ENCODE results near the gene PFDN1. TPM values are rescaled to one million over a fixed set of nuclear protein-coding genes. Genes with fewer than 3 reads are reported as not detected.

The PFDN1 gene
- total RNA-seq, 1 donor: 60.2 TPM

- no peak overlapping the region for H3K4me3 ChIP-seq (ENCODE audit: low read depth, low read length)
- TF ChIP-seq CTCF (IDR thresholded peaks at IDR 0.05; ENCODE audit: insufficient read depth, low read length): no peak
- DNase-seq (ENCODE audit: low read depth): no peak
Measured at GRCh38 chr5:140339636-140340035, 36.7 kb upstream of the PFDN1 start.

- H3K4me3 ChIP-seq (ENCODE audit: low read depth, low read length): no peak overlapping the region
- no peak for DNase-seq (ENCODE audit: low read depth)
- no peak for TF ChIP-seq CTCF (IDR thresholded peaks at IDR 0.05; ENCODE audit: insufficient read depth, low read length)
Measured at GRCh38 chr5:140338908-140339307, 36.0 kb upstream of the PFDN1 start.

GRCh38 chr5:140338336-140338735 lies 35.4 kb upstream of the PFDN1 start:
- no peak overlapping the region for H3K4me3 ChIP-seq (ENCODE audit: low read depth, low read length)
- TF ChIP-seq CTCF (IDR thresholded peaks at IDR 0.05; ENCODE audit: insufficient read depth, low read length): no peak
- peak; percentile 28 for DNase-seq (ENCODE audit: low read depth)

- DNase-seq (ENCODE audit: low read depth): no peak
- H3K4me3 ChIP-seq (ENCODE audit: low read depth, low read length): no peak overlapping the region
- no peak for TF ChIP-seq CTCF (IDR thresholded peaks at IDR 0.05; ENCODE audit: insufficient read depth, low read length)
Measured at GRCh38 chr5:140337880-140338279, 35.0 kb upstream of the PFDN1 start.

- DNase-seq (ENCODE audit: low read depth): no peak
- H3K4me3 ChIP-seq (ENCODE audit: low read depth, low read length): no peak overlapping the region
- TF ChIP-seq CTCF (IDR thresholded peaks at IDR 0.05; ENCODE audit: insufficient read depth, low read length): no peak
Measured at GRCh38 chr5:140336388-140336787, 33.5 kb upstream of the PFDN1 start.

- H3K4me3 ChIP-seq (ENCODE audit: low read depth, low read length): no peak overlapping the region
- no peak for DNase-seq (ENCODE audit: low read depth)
- no peak for TF ChIP-seq CTCF (IDR thresholded peaks at IDR 0.05; ENCODE audit: insufficient read depth, low read length)
Measured at GRCh38 chr5:140331638-140332037, 28.7 kb upstream of the PFDN1 start.

DNA sequence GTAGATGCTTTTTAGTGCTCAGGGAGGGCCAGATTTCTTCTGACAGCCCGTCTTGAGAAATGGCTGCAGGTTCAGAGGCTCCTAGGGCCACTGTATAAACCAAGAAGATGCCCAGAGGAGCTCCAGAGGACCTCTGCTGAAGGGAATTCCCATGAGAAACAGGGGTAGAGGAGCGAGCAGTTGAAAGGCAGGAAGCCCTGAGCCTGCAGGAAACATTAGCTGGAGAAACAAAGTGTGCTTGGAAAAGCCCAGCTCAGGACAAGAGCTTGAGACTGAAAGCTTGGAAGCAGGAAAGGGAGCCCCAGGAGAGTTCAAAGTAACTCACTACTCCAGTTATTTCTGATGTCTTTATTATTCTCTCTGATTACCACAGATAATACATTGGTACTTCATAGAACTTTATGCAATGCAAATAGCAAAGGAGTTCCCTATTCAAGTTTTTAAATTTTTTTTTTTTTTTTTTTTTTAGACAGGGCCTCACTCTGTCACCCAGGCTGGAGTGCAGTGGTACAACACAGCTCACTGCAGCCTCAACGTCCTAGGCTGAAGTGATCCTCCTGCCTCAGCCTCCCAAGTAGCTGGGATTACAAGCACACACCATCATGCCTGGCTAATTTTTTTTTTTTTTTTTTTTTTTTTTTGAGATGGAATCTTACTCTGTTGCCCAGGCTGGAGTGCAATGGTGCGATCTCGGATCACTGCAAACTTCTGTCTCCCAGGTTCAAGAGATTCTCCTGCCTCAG lies 27.0 kb upstream of the PFDN1 start:
- no peak for DNase-seq (ENCODE audit: low read depth)
- no peak for TF ChIP-seq CTCF (IDR thresholded peaks at IDR 0.05; ENCODE audit: insufficient read depth, low read length)
- no peak overlapping the region for H3K4me3 ChIP-seq (ENCODE audit: low read depth, low read length)

Data from fibroblast of the aortic adventitia (primary cell).